Subcutaneous adipose tissue (tissue), 4 donors: ENCODE data around the gene CMTM8. TPM values are rescaled to one million over a fixed set of nuclear protein-coding genes. Genes with fewer than 3 reads are reported as not detected.

ENCODE experiments used
- small RNA-seq: library from RNA; depleted of rRNA; stranded (forward); fragments of <200 nt; gene quantifications from one replicate; pipeline ENCODE3, GENCODE V24; 2016
- total RNA-seq, 4 donors: library from RNA; depleted of rRNA; stranded (reverse); fragments of >200 nt; gene quantifications; one replicate each; pipeline ENCODE4 v1.1.0, GENCODE V29; 2016
- TF ChIP-seq, protein P1 (sequence below): fragments of 450-650 bp; IDR thresholded peaks from one replicate; pipeline ENCODE4 v1.5.1; 2016; ENCODE audit warnings: low read depth, mild to moderate bottlenecking, control low read depth, antibody characterized with exemption, moderate library complexity

The CMTM8 gene
- total RNA-seq, 4 donors from 2014 or later: 1.9 to 10.5 (median 4.8) TPM

DNA sequence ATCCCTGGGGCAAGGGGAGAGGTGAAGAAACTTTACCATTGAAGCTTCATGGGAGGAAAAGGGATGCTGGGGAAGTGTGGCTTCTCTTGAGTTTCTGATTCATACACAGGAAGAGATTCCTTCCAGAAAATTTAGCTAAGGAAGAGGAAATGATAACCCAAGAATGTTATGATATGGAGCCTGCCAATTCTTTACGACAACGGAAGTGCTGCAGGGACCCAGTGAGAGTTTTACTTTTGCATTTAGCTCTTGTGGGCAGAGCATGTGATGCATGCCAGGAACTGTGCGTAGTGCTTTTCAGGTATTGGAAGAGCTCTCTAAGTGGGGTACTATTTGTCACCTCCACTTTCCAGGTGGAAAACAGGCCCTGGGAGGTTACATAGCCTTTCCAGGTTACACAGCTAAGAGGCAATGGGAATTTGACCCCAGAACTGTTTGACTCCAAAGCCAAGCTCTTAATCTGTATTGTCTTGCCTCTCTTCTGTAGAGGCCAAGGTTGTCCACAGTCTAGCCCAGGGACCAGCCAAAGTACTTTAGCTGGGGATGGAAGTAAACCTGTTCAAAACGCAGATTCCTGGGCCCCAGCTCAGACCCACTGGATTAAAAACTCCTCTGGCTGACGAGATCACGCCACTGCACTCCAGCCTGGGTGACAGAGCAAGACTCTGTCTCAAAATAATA is 176.2 kb downstream of the CMTM8 start:
- TF ChIP-seq, protein P1, sequence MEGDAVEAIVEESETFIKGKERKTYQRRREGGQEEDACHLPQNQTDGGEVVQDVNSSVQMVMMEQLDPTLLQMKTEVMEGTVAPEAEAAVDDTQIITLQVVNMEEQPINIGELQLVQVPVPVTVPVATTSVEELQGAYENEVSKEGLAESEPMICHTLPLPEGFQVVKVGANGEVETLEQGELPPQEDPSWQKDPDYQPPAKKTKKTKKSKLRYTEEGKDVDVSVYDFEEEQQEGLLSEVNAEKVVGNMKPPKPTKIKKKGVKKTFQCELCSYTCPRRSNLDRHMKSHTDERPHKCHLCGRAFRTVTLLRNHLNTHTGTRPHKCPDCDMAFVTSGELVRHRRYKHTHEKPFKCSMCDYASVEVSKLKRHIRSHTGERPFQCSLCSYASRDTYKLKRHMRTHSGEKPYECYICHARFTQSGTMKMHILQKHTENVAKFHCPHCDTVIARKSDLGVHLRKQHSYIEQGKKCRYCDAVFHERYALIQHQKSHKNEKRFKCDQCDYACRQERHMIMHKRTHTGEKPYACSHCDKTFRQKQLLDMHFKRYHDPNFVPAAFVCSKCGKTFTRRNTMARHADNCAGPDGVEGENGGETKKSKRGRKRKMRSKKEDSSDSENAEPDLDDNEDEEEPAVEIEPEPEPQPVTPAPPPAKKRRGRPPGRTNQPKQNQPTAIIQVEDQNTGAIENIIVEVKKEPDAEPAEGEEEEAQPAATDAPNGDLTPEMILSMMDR: no peak

DNA sequence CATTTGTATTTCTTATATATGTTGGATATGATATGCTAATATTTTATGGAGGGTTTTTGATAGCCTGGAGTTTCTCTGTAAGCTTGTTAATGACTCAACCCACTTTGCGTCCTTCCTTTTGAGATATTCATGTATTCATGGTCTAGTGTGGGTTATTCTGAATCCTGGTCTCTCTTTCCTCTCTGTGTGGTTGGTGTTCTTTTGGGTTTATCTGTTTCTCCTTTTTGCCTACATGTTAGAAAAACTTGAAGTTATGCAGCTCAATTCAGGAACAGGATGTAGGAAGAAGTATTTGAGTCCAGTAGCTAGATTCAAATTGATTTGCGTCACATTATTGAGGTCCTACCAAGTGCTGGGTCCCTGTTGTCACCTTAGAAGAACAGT is 181.3 kb downstream of the CMTM8 start:
- TF ChIP-seq, protein P1: no peak

Small RNAs within 50 kb of the gene (small RNA-seq; reads per million reads assigned to genes)
- not detected for gene AC097639.2

Other genes with a start within 250 kb of the CMTM8 start
- gene GPD1L, start 132.1 kb upstream of the CMTM8 start, total RNA-seq: 100 to 1,000 TPM in 1 of 4 donors, 10 to 100 TPM in 3; 75.5 to 180 (median 82.2) TPM
- 10 to 100 TPM; 12.1 to 45.9 (median 33.1) TPM for gene CMTM7, start 153.2 kb downstream of the CMTM8 start, total RNA-seq